Measurements from ENCODE around the gene TP63.

TP63 gene

GRCh38 chr3:189944285-189945145 lies 313.3 kb downstream of the TP63 start:
- no peak for TF ChIP-seq CTCF (IDR thresholded peaks at IDR 0.05; ENCODE audit: insufficient read depth, missing control alignments)
- no peak for FAIRE-seq
- no peak for DNase-seq (ENCODE audit: insufficient read length, low spot score)

- TF ChIP-seq CTCF (IDR thresholded peaks at IDR 0.05; ENCODE audit: insufficient read depth, missing control alignments): no peak
- DNase-seq (ENCODE audit: insufficient read length, low spot score) (no peak), FAIRE-seq (no peak)
Measured at GRCh38 chr3:189945935-189946709, 314.9 kb downstream of the TP63 start.
